KBM-7 (cell line): Measurements from ENCODE around the gene C1orf94.

ENCODE experiments used
- DNase-seq: peaks from one replicate; pipeline ENCODE4 v3.0.0-alpha.2; 2015
- in situ Hi-C: fragments of 300-500 bp; cut with MboI; formaldehyde crosslinking; loops from 2 replicates; pipeline ENCODE4 v1.14.3; 2020; ENCODE audit warnings: low sequenced_read_pairs, low pct_unique_long_range_greater_than_20kb, mixed read lengths

C1orf94 gene

GRCh38 chr1:34236089-34236488, 59.4 kb downstream of the C1orf94 start:
- no peak for DNase-seq
- in situ Hi-C loops: no loop called here

DNA sequence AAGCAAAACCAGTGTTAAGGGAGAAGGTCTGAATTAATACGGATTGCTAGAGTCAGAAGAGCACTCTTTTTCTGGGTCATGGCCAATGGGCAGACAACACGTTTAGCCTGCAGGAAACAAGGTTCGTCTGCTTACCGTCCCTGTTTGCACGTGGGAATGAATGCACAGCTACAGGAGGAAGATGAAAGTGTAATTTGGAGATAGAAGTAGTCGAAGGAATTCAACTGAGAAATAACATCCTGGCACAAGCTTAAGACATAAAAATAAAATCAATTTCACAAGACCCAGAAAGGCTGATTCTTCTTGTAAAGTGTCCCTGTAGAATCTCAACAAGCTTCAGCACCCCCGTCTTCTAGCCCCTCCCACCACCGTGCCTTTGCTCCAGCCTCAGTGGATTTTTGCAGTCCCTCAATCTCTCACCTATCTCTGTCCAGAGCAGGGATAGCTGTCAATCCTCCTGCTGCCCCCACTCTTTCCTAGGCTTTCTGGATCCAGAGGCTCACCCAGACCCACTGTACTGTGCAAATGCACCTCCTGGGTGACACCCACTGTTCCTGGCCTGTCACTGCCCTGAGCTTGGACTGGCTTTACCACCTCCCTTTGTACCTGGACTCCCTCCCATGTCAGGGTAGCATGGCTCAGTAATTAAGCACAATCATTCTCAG, 60.6 kb downstream of the C1orf94 start:
- DNase-seq: no peak
- in situ Hi-C loops: no loop called here

GRCh38 chr1:34245967-34246366, 69.3 kb downstream of the C1orf94 start:
- in situ Hi-C loops: no loop called here

DNA sequence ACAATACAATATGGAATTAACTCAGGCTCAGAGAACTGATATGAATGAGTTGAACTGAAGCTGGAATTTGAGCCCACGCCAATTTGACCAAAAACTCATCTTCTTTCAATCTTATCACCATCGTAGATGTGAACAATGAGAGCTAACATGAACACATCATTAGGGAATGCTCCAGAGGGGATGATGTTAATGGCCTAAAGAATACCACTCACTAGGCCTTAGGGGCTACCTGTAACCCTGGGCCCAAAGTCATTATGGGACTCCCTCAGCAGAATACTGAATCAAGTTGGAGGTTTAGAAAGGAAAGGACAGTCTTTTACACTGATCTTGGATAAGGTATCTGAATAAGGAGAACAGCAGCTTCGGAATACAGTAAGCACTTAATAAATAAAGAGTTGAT, 73.6 kb downstream of the C1orf94 start:
- DNase-seq: no peak
- in situ Hi-C loops: no loop called here

More at GRCh38 chr1:34245967-34246366, 69.3 kb downstream of the C1orf94 start:
- no peak for DNase-seq

DNA sequence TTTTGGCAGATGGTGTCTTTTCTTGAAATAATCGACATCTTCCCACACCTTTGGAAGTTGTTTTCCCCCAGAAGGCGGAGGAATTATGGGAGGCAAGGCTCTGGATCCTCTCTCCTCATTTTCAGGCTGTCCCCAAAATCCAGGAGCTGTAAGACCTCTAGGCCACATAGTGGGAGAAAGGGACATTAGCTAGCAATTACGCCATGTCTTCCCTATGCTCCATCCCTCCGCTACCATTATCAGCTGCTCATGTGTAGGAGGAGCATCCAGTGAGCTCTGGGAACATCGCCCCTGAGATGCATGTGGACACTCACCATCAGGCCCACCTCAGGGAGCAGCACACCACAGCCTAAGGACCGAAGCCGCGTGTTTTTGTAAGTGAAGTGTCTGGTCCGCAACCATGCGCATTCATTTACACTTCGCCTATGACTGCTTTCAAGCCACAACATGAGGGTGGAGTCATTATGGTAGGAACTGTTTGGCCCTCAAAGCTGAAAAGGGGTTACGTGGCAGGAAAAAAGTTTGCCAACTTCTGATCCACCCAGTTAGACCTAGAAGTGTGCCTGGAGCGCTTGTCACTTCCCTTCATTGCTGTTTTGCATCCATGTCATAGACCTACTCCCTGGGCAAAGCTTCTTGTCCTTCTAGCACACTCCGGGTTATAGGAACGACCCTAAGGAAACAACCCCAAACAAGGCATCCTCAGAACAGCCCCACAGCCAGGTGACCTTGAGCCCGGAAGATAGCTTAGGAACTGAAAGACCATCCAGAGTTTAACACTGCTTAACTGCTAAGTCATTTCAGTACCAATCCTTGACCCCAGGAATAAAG, 85.5 kb downstream of the C1orf94 start:
- DNase-seq: no peak
- in situ Hi-C loops: no loop called here

- in situ Hi-C loops: no loop called here
- no peak for DNase-seq
These were observed 86.2 kb downstream of the C1orf94 start for GRCh38 chr1:34262921-34263320.

DNA sequence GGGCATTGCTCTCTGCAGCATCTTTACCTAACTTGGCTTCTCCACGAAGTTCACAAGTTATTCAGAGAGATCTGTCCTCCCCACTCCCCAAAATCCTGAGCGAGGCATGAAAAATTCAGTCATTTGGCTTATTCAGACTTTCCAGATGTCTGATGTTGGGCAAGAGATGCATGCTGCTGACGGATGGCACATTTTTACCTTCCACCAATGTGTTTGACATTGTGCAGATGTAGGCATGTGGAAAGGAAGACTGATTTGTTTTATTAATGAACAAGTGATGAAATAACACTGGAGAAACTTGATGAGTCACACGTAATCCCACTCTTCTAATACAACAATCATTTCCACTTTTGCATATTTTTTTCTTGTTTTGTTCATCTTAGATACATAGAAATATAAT, 86.7 kb downstream of the C1orf94 start:
- in situ Hi-C loops: no loop called here
- no peak for DNase-seq

- no peak for DNase-seq
- in situ Hi-C loops: no loop called here
These were observed 88.7 kb downstream of the C1orf94 start for GRCh38 chr1:34265396-34265795.

- in situ Hi-C loops: no loop called here
- no peak for DNase-seq
These were observed 89.6 kb downstream of the C1orf94 start for GRCh38 chr1:34266127-34266951.

- DNase-seq: no peak
- in situ Hi-C loops: no loop called here
These were observed 90.6 kb downstream of the C1orf94 start for GRCh38 chr1:34267326-34267725.

GRCh38 chr1:34268311-34268954, 91.7 kb downstream of the C1orf94 start:
- in situ Hi-C loops: no loop called here
- DNase-seq: no peak
